Lung microvascular endothelial cell (primary cell): ENCODE results near the gene ATP8B2. TPM values are rescaled to one million over a fixed set of nuclear protein-coding genes. Genes with fewer than 3 reads are reported as not detected.

Experiments used
- DNase-seq, 2 donors: peaks; one replicate each; pipeline versions ENCODE4 v3.0.0 to v3.0.0-alpha.2; 2010; ENCODE audit warnings: low read depth in 2 of 2
- total RNA-seq: library from RNA; depleted of rRNA; stranded (reverse); fragments of >200 nt; gene quantifications from 2 replicates; pipeline ENCODE4 v1.2.1, GENCODE V29; 2014

The ATP8B2 gene
- total RNA-seq, 1 donor from 2014 or later = 54.4 TPM

DNA sequence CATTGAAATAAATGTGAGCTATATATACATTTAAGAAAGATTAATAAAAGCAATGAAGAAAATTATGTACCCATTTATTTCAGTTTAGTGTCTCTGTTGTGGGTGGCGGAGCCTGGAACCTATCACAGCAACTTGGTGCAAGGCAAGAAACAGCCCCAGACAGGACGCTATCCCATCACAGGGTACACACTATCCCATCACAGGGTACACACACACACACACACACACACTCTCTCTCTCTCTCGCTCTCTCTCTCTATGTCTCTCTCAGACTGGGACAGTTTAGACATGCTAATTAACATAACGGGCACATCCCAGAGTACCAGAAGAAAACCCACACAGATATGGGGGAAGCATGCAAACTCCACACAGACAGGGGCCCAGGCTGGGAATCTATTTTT is 73.4 kb downstream of the ATP8B2 start:
- no peak for DNase-seq

GRCh38 chr1:154400381-154400801 is 75.1 kb downstream of the ATP8B2 start:
- peak in 1 of 2 donors; percentile 54 for DNase-seq

Other genes starting within 250 kb of the ATP8B2 start
- gene NUP210L, start 170.5 kb upstream of the ATP8B2 start, total RNA-seq = under 0.01 and 0.20 TPM in 2 replicates
- gene TPM3, start 133.4 kb upstream of the ATP8B2 start, total RNA-seq = 297 and 300 TPM in 2 replicates
- not detected in 2 replicates for gene CFAP141, start 119.2 kb upstream of the ATP8B2 start, total RNA-seq
- 30.1 and 34.3 TPM in 2 replicates for gene UBAP2L, start 104.6 kb upstream of the ATP8B2 start, total RNA-seq
- 61.9 and 107 TPM in 2 replicates for gene HAX1, start 52.9 kb upstream of the ATP8B2 start, total RNA-seq
- gene AQP10, start 4.4 kb upstream of the ATP8B2 start, total RNA-seq = under 0.01 TPM in 1 of 2 replicates, not detected in the other
- 7.6 and 9.7 TPM in 2 replicates for gene IL6R, start 79.8 kb downstream of the ATP8B2 start, total RNA-seq
- 3.5 and 5.0 TPM in 2 replicates for gene TDRD10, start 176.7 kb downstream of the ATP8B2 start, total RNA-seq
- gene SHE, start 176.9 kb downstream of the ATP8B2 start, total RNA-seq = 62.3 and 91.7 TPM in 2 replicates
- 25.9 and 43.3 TPM in 2 replicates for gene UBE2Q1, start 233.1 kb downstream of the ATP8B2 start, total RNA-seq
- under 0.01 TPM in 1 of 2 replicates, not detected in the other for gene CHRNB2, start 242.3 kb downstream of the ATP8B2 start, total RNA-seq